Stomach (tissue), 9 donors: ENCODE data around the gene LHFPL3. TPM values are rescaled to one million over a fixed set of nuclear protein-coding genes. Genes with fewer than 3 reads are reported as not detected.

ENCODE experiments used
- DNase-seq, 2 donors: peaks; one replicate each; pipeline versions ENCODE4 v3.0.0 to v3.0.0-alpha.2; 2013 to 2019
- H3K27ac ChIP-seq, 5 donors: fragments of 200-600 bp in 4 of 5; sonication (generic) in 4 of 5; one replicate each; pipeline ENCODE4 v1.5.1; 2013 to 2019; ENCODE audit warnings: mild to moderate bottlenecking in 1 of 5, moderate library complexity in 1 of 5
- H3K27me3 ChIP-seq, 3 donors: fragments of 200-600 bp; sonication (generic); one replicate each; pipeline ENCODE4 v1.5.1; 2017 to 2019; ENCODE audit warnings: mixed run types in 1 of 3
- H3K36me3 ChIP-seq, 4 donors: fragments of 200-600 bp; sonication (generic); 1 replicate in 3 of 4; 2 replicates in 1 of 4; pipeline ENCODE4 v1.5.1; 2016 to 2019
- H3K4me1 ChIP-seq, 4 donors: fragments of 200-600 bp; sonication (generic); one replicate each; pipeline ENCODE4 v1.5.1; 2016 to 2019
- H3K4me3 ChIP-seq, 4 donors: fragments of 200-600 bp; sonication (generic) in 3 of 4; one replicate each; pipeline ENCODE4 v1.5.1; 2016 to 2019; ENCODE audit warnings: mild to moderate bottlenecking in 1 of 4
- H3K9me3 ChIP-seq, 4 donors: fragments of 200-600 bp; sonication (generic); one replicate each; pipeline ENCODE4 v1.5.1; 2016 to 2019
- CTCF ChIP-seq, 7 experiments: fragments of 450-650 bp in 4 of 7; fragments of 200-600 bp in 3 of 7; sonication (generic) in 3 of 7; IDR thresholded peaks; one replicate each; pipeline ENCODE4 v1.5.1; 2016 to 2019; ENCODE audit warnings: antibody characterized with exemption in 7 of 7, control low read depth in 2 of 7, mild to moderate bottlenecking in 1 of 7
- EP300 ChIP-seq: sonication (generic); formaldehyde crosslinking; IDR thresholded peaks from one replicate; pipeline ENCODE4 v1.6.1; 2017; ENCODE audit warnings: antibody characterized with exemption
- POLR2A ChIP-seq, 4 donors: fragments of 450-650 bp; IDR thresholded peaks; one replicate each; pipeline ENCODE4 v1.6.1; 2016; ENCODE audit warnings: antibody characterized with exemption in 4 of 4, control low read depth in 2 of 4, mild to moderate bottlenecking in 1 of 4, moderate library complexity in 1 of 4
- POLR2AphosphoS5 ChIP-seq, 3 donors: sonication (generic); formaldehyde crosslinking; IDR thresholded peaks; one replicate each; pipeline ENCODE4 v1.6.1; 2016; ENCODE audit warnings: antibody characterized with exemption in 3 of 3
- WGBS, 5 donors: extraction: QIAGEN DNeasy Blood & Tissue Kit in 3 of 5; methylation state at CpG; one replicate each; pipeline versions ENCODE4 v1.1.5 to v1.1.7; 2013 to 2018; 5-methylcytosine and 5-hydroxymethylcytosine counted together
- intact Hi-C: fragments of 100-400 bp; cut with DNase I; formaldehyde crosslinking; loops from one replicate; pipeline ENCODE4 v1.15.1; 2023; ENCODE audit warnings: low total_unique reads
- polyA plus RNA-seq, 3 donors: library from polyadenylated mRNA; stranded (reverse); fragments of 200-250 nt; gene quantifications; one replicate each; pipeline ENCODE4 v1.2.3, GENCODE V29; 2013
- total RNA-seq, 5 donors: library from RNA; depleted of rRNA; stranded (reverse); fragments of >200 nt; gene quantifications; one replicate each; pipeline versions ENCODE4 v1.1.0 to v1.2.3, GENCODE V29; 2014 to 2016
- donor health status: healthy with polysubstance abuse.
- donor health status: Bipolar disorder and iron deficiency.
- donor health status: healthy.

The LHFPL3 gene
- total and polyA plus RNA-seq, 8 donors = 0.55 TPM; not detected in 7

GRCh38 chr7:104317948-104318629, 10.3 kb upstream of the LHFPL3 start:
- no peaks in the 10 kb centered on the region for H3K36me3 ChIP-seq
- H3K4me3 ChIP-seq = no peak overlapping the region
- intact Hi-C loops = no loop called here
- no peak for TF ChIP-seq POLR2AphosphoS5 (IDR thresholded peaks at IDR 0.05)
- TF ChIP-seq CTCF (IDR thresholded peaks at IDR 0.05) = no peak
- TF ChIP-seq POLR2A (IDR thresholded peaks at IDR 0.05) = no peak
- no peak for TF ChIP-seq EP300
- 58 to 69% (median 62%) methylated on average over 5 of the region's 5 CpGs for WGBS, 5 donors
- H3K27ac ChIP-seq = no peak overlapping the region
- peaks cover 4 to 21% (median 15%) of the 10 kb centered on the region in 4 donors for H3K9me3 ChIP-seq
- H3K27me3 ChIP-seq = no peaks in the 10 kb centered on the region
- H3K4me1 ChIP-seq = no peaks in the 10 kb centered on the region
- no peak for DNase-seq

GRCh38 chr7:104327534-104327933, 869 bp upstream of the LHFPL3 start:
- intact Hi-C loops = no loop called here
- Histone ChIP-seq H3K9me3 (no peaks in the 10 kb centered on the region), H3K27me3 (peaks cover 11 to 68% (median 30%) of the 10 kb centered on the region in 3 donors), H3K36me3 (no peaks in the 10 kb centered on the region), H3K27ac (no peak overlapping the region), H3K4me1 (peaks cover 15 to 22% (median 19%) of the 10 kb centered on the region in 4 donors), H3K4me3 (no peak overlapping the region)
- 25 to 37% (median 32%) methylated on average over 7 of the region's 7 CpGs for WGBS, 5 donors
- DNase-seq = no peak
- TF ChIP-seq CTCF (IDR thresholded peaks at IDR 0.05) (no peak), POLR2AphosphoS5 (IDR thresholded peaks at IDR 0.05) (no peak), EP300 (no peak), POLR2A (IDR thresholded peaks at IDR 0.05) (no peak)

GRCh38 chr7:104327938-104328295, 486 bp upstream of the LHFPL3 start:
- 5 to 12% (median 7%) methylated on average over 11 to 13 of the region's 13 CpGs for WGBS, 5 donors
- DNase-seq = no peak
- TF ChIP-seq CTCF (IDR thresholded peaks at IDR 0.05) (no peak), POLR2AphosphoS5 (IDR thresholded peaks at IDR 0.05) (no peak), EP300 (no peak), POLR2A (IDR thresholded peaks at IDR 0.05) (no peak)
- no peak overlapping the region for H3K27ac ChIP-seq
- intact Hi-C loops = no loop called here
- no peaks in the 10 kb centered on the region for H3K36me3 ChIP-seq
- H3K9me3 ChIP-seq = no peaks in the 10 kb centered on the region
- peaks cover 11 to 68% (median 30%) of the 10 kb centered on the region in 3 donors for H3K27me3 ChIP-seq
- peak overlapping the region in 2 of 4 donors; percentile 34 to 39 for H3K4me3 ChIP-seq
- peaks cover 15 to 22% (median 19%) of the 10 kb centered on the region in 4 donors for H3K4me1 ChIP-seq

- Histone ChIP-seq H3K36me3 (no peaks in the 10 kb centered on the region), H3K27ac (no peak overlapping the region), H3K9me3 (no peaks in the 10 kb centered on the region), H3K4me1 (peaks cover 15 to 22% (median 19%) of the 10 kb centered on the region in 4 donors), H3K27me3 (peaks cover 11 to 68% (median 30%) of the 10 kb centered on the region in 3 donors), H3K4me3 (peak overlapping the region; percentile 15 to 39 (median 34))
- 2 to 4% (median 3%) methylated on average over 32 to 59 of the region's 59 CpGs for WGBS, 5 donors
- TF ChIP-seq POLR2AphosphoS5 (IDR thresholded peaks at IDR 0.05) = no peak
- TF ChIP-seq CTCF (IDR thresholded peaks at IDR 0.05) = no peak
- intact Hi-C loops = no loop called here
- peak in 1 of 2 donors; percentile 5 for DNase-seq
Measured at GRCh38 chr7:104328970-104329825, 795 bp downstream of the LHFPL3 start.
